Hematopoietic multipotent progenitor cell treated with erythropoietin and hydrocortisone succinate and interleukin-3 and kit ligand, for 15 days (in vitro differentiated cells): ENCODE results near the gene CBX2.

Experiments
- DNase-seq: peaks from one replicate; pipeline ENCODE4 v3.0.0-alpha.2; 2015; ENCODE audit warnings: low spot score

The CBX2 gene

GRCh38 chr17:79788455-79788854 lies 10.5 kb downstream of the CBX2 start:
- DNase-seq = no peak

- DNase-seq = no peak
Measured at GRCh38 chr17:79788989-79789942, 11.3 kb downstream of the CBX2 start.

- no peak for DNase-seq
Measured at GRCh38 chr17:79789943-79790804, 12.2 kb downstream of the CBX2 start.

GRCh38 chr17:79790805-79791734 lies 13.1 kb downstream of the CBX2 start:
- DNase-seq = no peak

GRCh38 chr17:79791735-79792161 lies 13.8 kb downstream of the CBX2 start:
- DNase-seq = no peak

- no peak for DNase-seq
Measured at GRCh38 chr17:79792341-79792871, 14.5 kb downstream of the CBX2 start.

GRCh38 chr17:79792984-79793923 lies 15.3 kb downstream of the CBX2 start:
- no peak for DNase-seq

GRCh38 chr17:79793924-79794304 lies 16.0 kb downstream of the CBX2 start:
- no peak for DNase-seq

GRCh38 chr17:79794659-79795511 lies 16.9 kb downstream of the CBX2 start:
- no peak for DNase-seq

GRCh38 chr17:79795795-79796443 lies 18.0 kb downstream of the CBX2 start:
- DNase-seq = no peak

- no peak for DNase-seq
Measured at GRCh38 chr17:79796444-79796762, 18.5 kb downstream of the CBX2 start.

- peak; percentile 96 for DNase-seq
Measured at GRCh38 chr17:79796763-79797491, 19.0 kb downstream of the CBX2 start, which contains the start of gene CBX8. Gene CBX8, minus strand, starts transcription at chr17:79797077. Its CDS starts 79 bp downstream, at chr17:79796998.

GRCh38 chr17:79797492-79798298 lies 19.7 kb downstream of the CBX2 start:
- no peak for DNase-seq

- DNase-seq = no peak
Measured at GRCh38 chr17:79798299-79799173, 20.6 kb downstream of the CBX2 start.

- no peak for DNase-seq
Measured at GRCh38 chr17:79799174-79799537, 21.2 kb downstream of the CBX2 start.
